ENCODE data around the gene TAC4. TPM values are rescaled to one million over a fixed set of nuclear protein-coding genes. Genes with fewer than 3 reads are reported as not detected.
A peak's percentile ranks its signal among the peaks of the same experiment; 100 is the strongest.

TAC4 gene
- total RNA-seq, 1 donor from 2014 or later = not detected

- Histone ChIP-seq H2AFZ (ENCODE audit: low read depth, low read length) (no peak overlapping the region), H3K4me2 (ENCODE audit: low read length) (no peak overlapping the region), H4K20me1 (ENCODE audit: insufficient read depth, low read length) (peaks cover 7% of the 10 kb centered on the region), H3K9me3 (ENCODE audit: insufficient read depth, low read depth, low read length) (no peaks in the 10 kb centered on the region), H3K79me2 (ENCODE audit: insufficient read depth, low read length) (peaks cover 3% of the 10 kb centered on the region), H3K9ac (ENCODE audit: low read length) (no peak overlapping the region), H3K27me3 (ENCODE audit: insufficient read depth, low read length) (no peaks in the 10 kb centered on the region), H3K4me3 (ENCODE audit: insufficient read depth, low read depth, low read length) (no peak overlapping the region), H3K27ac (ENCODE audit: low read depth, low read length) (no peak overlapping the region), H3K4me1 (ENCODE audit: insufficient read depth, low read length) (peaks cover 6% of the 10 kb centered on the region), H3K36me3 (ENCODE audit: insufficient read depth, low read length) (peaks cover 69% of the 10 kb centered on the region)
- peaks cover 14% of the 10 kb centered on the region for H3K4me1 Mint-ChIP-seq (ENCODE audit: low read depth, unreplicated experiment)
- H3K27me3 Mint-ChIP-seq (ENCODE audit: low read depth, unreplicated experiment) = no peaks in the 10 kb centered on the region
- DNase-seq (ENCODE audit: low read depth) (peak; percentile 83), FAIRE-seq (no peak)
- TF ChIP-seq CTCF (IDR thresholded peaks at IDR 0.05; ENCODE audit: insufficient read depth, low read depth, low read length) = no peak
- TF ChIP-seq EZH2 (IDR thresholded peaks at IDR 0.05; ENCODE audit: insufficient read depth, low read length) = no peak
- no peak overlapping the region for H3K27ac Mint-ChIP-seq (ENCODE audit: unreplicated experiment)
- H3K4me3 Mint-ChIP-seq (ENCODE audit: unreplicated experiment) = no peak overlapping the region
- H3K36me3 Mint-ChIP-seq (ENCODE audit: low read depth, unreplicated experiment) = peaks cover 36% of the 10 kb centered on the region
- no peaks in the 10 kb centered on the region for H3K9me3 Mint-ChIP-seq (ENCODE audit: unreplicated experiment)
These were observed 24.3 kb downstream of the TAC4 start for GRCh38 chr17:49823614-49824013.

GRCh38 chr17:49822829-49823228 lies 25.0 kb downstream of the TAC4 start:
- Mint-ChIP-seq H3K27me3 (ENCODE audit: low read depth, unreplicated experiment) (no peaks in the 10 kb centered on the region), H3K4me1 (ENCODE audit: low read depth, unreplicated experiment) (peaks cover 9% of the 10 kb centered on the region), H3K27ac (ENCODE audit: unreplicated experiment) (no peak overlapping the region), H3K4me3 (ENCODE audit: unreplicated experiment) (no peak overlapping the region), H3K36me3 (ENCODE audit: low read depth, unreplicated experiment) (peaks cover 29% of the 10 kb centered on the region), H3K9me3 (ENCODE audit: unreplicated experiment) (no peaks in the 10 kb centered on the region)
- no peak for DNase-seq (ENCODE audit: low read depth)
- Histone ChIP-seq H3K4me2 (ENCODE audit: low read length) (no peak overlapping the region), H3K27ac (ENCODE audit: low read depth, low read length) (no peak overlapping the region), H4K20me1 (ENCODE audit: insufficient read depth, low read length) (peaks cover 7% of the 10 kb centered on the region), H3K27me3 (ENCODE audit: insufficient read depth, low read length) (no peaks in the 10 kb centered on the region), H3K4me1 (ENCODE audit: insufficient read depth, low read length) (no peaks in the 10 kb centered on the region), H2AFZ (ENCODE audit: low read depth, low read length) (no peak overlapping the region), H3K9me3 (ENCODE audit: insufficient read depth, low read depth, low read length) (no peaks in the 10 kb centered on the region), H3K79me2 (ENCODE audit: insufficient read depth, low read length) (peaks cover 7% of the 10 kb centered on the region), H3K9ac (ENCODE audit: low read length) (no peak overlapping the region), H3K4me3 (ENCODE audit: insufficient read depth, low read depth, low read length) (no peak overlapping the region), H3K36me3 (ENCODE audit: insufficient read depth, low read length) (peaks cover 75% of the 10 kb centered on the region)
- peak; percentile 63 for FAIRE-seq
- TF ChIP-seq EZH2 (IDR thresholded peaks at IDR 0.05; ENCODE audit: insufficient read depth, low read length) (no peak), CTCF (IDR thresholded peaks at IDR 0.05; ENCODE audit: insufficient read depth, low read depth, low read length) (no peak)

GRCh38 chr17:49821916-49822315 lies 26.0 kb downstream of the TAC4 start:
- no peak overlapping the region for H3K9ac ChIP-seq (ENCODE audit: low read length)
- Mint-ChIP-seq H3K27me3 (ENCODE audit: low read depth, unreplicated experiment) (no peaks in the 10 kb centered on the region), H3K9me3 (ENCODE audit: unreplicated experiment) (no peaks in the 10 kb centered on the region), H3K36me3 (ENCODE audit: low read depth, unreplicated experiment) (peaks cover 21% of the 10 kb centered on the region), H3K4me1 (ENCODE audit: low read depth, unreplicated experiment) (peaks cover 9% of the 10 kb centered on the region), H3K27ac (ENCODE audit: unreplicated experiment) (no peak overlapping the region), H3K4me3 (ENCODE audit: unreplicated experiment) (no peak overlapping the region)
- no peak for DNase-seq (ENCODE audit: low read depth)
- peaks cover 7% of the 10 kb centered on the region for H4K20me1 ChIP-seq (ENCODE audit: insufficient read depth, low read length)
- TF ChIP-seq CTCF (IDR thresholded peaks at IDR 0.05; ENCODE audit: insufficient read depth, low read depth, low read length) = no peak
- TF ChIP-seq EZH2 (IDR thresholded peaks at IDR 0.05; ENCODE audit: insufficient read depth, low read length) = no peak
- H3K4me2 ChIP-seq (ENCODE audit: low read length) = no peak overlapping the region
- H3K79me2 ChIP-seq (ENCODE audit: insufficient read depth, low read length) = peaks cover 11% of the 10 kb centered on the region
- FAIRE-seq = no peak
- no peak overlapping the region for H3K27ac ChIP-seq (ENCODE audit: low read depth, low read length)
- no peak overlapping the region for H2AFZ ChIP-seq (ENCODE audit: low read depth, low read length)
- H3K27me3 ChIP-seq (ENCODE audit: insufficient read depth, low read length) = no peaks in the 10 kb centered on the region
- H3K4me3 ChIP-seq (ENCODE audit: insufficient read depth, low read depth, low read length) = no peak overlapping the region
- H3K4me1 ChIP-seq (ENCODE audit: insufficient read depth, low read length) = no peaks in the 10 kb centered on the region
- peaks cover 74% of the 10 kb centered on the region for H3K36me3 ChIP-seq (ENCODE audit: insufficient read depth, low read length)
- H3K9me3 ChIP-seq (ENCODE audit: insufficient read depth, low read depth, low read length) = no peaks in the 10 kb centered on the region
